ENCODE results near the gene ASZ1. TPM values are rescaled to one million over a fixed set of nuclear protein-coding genes. Genes with fewer than 3 reads are reported as not detected.

ASZ1 gene
- total RNA-seq, 1 experiment from 2014 or later: not detected

DNA sequence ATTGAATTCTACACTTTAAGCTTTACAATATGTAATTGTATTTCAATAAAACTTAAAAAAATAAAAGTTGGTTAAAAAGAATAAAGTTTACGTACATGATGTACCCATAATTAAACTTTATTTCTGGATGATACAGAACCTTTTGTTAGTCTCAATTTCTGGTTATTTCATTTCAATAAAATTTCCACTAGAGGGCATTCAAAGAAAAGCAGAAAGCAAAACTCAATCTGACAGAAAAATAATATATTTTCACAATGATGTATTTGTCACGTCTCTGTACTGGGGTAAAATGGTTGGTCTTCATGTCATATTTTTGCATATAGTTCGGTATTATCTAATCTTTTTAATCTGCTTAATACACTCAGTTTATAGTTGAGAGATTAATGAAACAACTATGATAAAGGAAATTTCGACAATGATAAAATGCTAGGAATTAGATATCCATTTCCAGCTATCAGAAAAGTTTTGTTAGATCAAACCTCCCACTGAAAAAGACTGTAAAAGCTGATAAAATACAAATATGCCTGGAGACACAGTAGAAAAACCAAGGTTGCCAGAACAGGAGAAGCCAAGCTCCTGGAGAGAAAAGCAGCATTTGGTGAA, 27.4 kb downstream of the ASZ1 start:
- Histone ChIP-seq H4K5ac (ENCODE audit: insufficient read length, low read depth, low read length) (no peak overlapping the region), H2BK5ac (ENCODE audit: insufficient read length, low read length) (no peak overlapping the region)
- no peak overlapping the region for H3K4me3 Mint-ChIP-seq

More for the DNA sequence above, 27.4 kb downstream of the ASZ1 start:
- Mint-ChIP-seq H3K36me3 (ENCODE audit: insufficient read depth in 1 of 3, low read depth in 3 of 3) (no peaks in the 10 kb centered on the region), H3K27ac (no peak overlapping the region), H3K4me1 (peaks cover 10 to 17% of the 10 kb centered on the region in 2 experiments), H3K9me3 (no peaks in the 10 kb centered on the region), H3K27me3 (ENCODE audit: low read depth) (no peaks in the 10 kb centered on the region)
- H3T11ph ChIP-seq (ENCODE audit: low read length): no peak overlapping the region
- WGBS (ENCODE audit: extremely low coverage, insufficient read length, low lambda C conversion rate): no CpG with 5 or more reads among the region's 4 CpGs
- H2BK15ac ChIP-seq (ENCODE audit: low read depth, low read length): no peak overlapping the region
- H3K23me2 ChIP-seq (ENCODE audit: insufficient read length, low read depth, low read length, poor library complexity, severe bottlenecking): no peaks in the 10 kb centered on the region
- no peaks in the 10 kb centered on the region for H3K79me2 ChIP-seq (ENCODE audit: insufficient read depth, low read length)
- H2AK5ac ChIP-seq (ENCODE audit: insufficient read length, low read length): no peak overlapping the region
- H3K4me1 ChIP-seq (ENCODE audit: insufficient read depth, low read length): no peaks in the 10 kb centered on the region
- H4K8ac ChIP-seq (replicated peaks; ENCODE audit: insufficient read length, low read depth, low read length): no peak overlapping the region
- H3K27me3 ChIP-seq (ENCODE audit: insufficient read depth, low read length): no peaks in the 10 kb centered on the region
- no peak overlapping the region for H2AFZ ChIP-seq (ENCODE audit: low read length)
- no peak overlapping the region for H3K9ac ChIP-seq (ENCODE audit: extremely low read depth, insufficient read length, low read length)
- H3K4me2 ChIP-seq (ENCODE audit: insufficient read depth, insufficient read length, low read length): no peak overlapping the region
- H3K27ac ChIP-seq (ENCODE audit: insufficient read length, low read depth, low read length): no peak overlapping the region
- no peak overlapping the region for H4K91ac ChIP-seq (ENCODE audit: insufficient read length, low read depth, low read length)
- H4K20me1 ChIP-seq (ENCODE audit: control insufficient read depth, insufficient read depth, insufficient read length): no peaks in the 10 kb centered on the region
- no peaks in the 10 kb centered on the region for H3K9me3 ChIP-seq (ENCODE audit: control insufficient read depth, low read depth, low read length)
- H3K18ac ChIP-seq (ENCODE audit: insufficient read length, low read depth, low read length): no peak overlapping the region
- no peak overlapping the region for H3K14ac ChIP-seq (ENCODE audit: insufficient read depth, low read length)
- TF ChIP-seq, protein P1, sequence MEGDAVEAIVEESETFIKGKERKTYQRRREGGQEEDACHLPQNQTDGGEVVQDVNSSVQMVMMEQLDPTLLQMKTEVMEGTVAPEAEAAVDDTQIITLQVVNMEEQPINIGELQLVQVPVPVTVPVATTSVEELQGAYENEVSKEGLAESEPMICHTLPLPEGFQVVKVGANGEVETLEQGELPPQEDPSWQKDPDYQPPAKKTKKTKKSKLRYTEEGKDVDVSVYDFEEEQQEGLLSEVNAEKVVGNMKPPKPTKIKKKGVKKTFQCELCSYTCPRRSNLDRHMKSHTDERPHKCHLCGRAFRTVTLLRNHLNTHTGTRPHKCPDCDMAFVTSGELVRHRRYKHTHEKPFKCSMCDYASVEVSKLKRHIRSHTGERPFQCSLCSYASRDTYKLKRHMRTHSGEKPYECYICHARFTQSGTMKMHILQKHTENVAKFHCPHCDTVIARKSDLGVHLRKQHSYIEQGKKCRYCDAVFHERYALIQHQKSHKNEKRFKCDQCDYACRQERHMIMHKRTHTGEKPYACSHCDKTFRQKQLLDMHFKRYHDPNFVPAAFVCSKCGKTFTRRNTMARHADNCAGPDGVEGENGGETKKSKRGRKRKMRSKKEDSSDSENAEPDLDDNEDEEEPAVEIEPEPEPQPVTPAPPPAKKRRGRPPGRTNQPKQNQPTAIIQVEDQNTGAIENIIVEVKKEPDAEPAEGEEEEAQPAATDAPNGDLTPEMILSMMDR (conservative IDR thresholded peaks at IDR 0.05): peak; percentile 56
- no peaks in the 10 kb centered on the region for H3K79me1 ChIP-seq (ENCODE audit: insufficient read depth, low read depth, low read length, poor library complexity, severe bottlenecking)
- no peak overlapping the region for H3K56ac ChIP-seq (ENCODE audit: insufficient read length, low read depth, low read length)
- H2BK20ac ChIP-seq (ENCODE audit: low read depth, low read length, poor library complexity, severe bottlenecking): no peak overlapping the region
- no peak overlapping the region for H3K4ac ChIP-seq (ENCODE audit: low read depth, low read length)
- DNase-seq: no peak
- H2BK120ac ChIP-seq (ENCODE audit: low read depth, low read length, poor library complexity, severe bottlenecking): no peak overlapping the region
- H2BK12ac ChIP-seq (ENCODE audit: insufficient read length, low read depth, low read length): no peak overlapping the region
- no peak overlapping the region for H3K23ac ChIP-seq (ENCODE audit: insufficient read length, low read depth, low read length)
